GM10847 (cell line): Measurements from ENCODE around the gene MESP1.

Source experiments
- POLR2A ChIP-seq: IDR thresholded peaks from 2 replicates; pipeline ENCODE4 v1.6.1; 2011; ENCODE audit not compliant: insufficient read length; ENCODE audit errors: extremely low read depth

MESP1 gene

DNA sequence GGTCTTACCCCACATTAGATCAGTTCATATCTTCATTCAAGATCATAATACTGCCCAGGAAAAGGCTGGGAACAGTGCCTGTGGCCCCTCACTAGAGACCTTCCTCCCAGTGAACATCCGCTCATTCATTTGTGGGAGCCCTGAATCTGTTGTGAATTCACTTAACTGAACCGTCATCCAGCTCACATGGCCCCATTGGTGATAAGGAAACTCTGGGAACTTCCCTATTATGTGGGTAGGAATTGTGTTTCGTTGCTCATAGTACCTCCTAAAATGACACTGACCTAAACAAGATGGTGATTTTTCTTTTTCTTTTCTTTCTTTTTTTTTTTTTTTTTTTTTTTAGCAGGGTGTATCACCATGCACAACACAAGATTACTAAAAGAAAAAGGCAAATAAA, 18.3 kb upstream of the MESP1 start:
- TF ChIP-seq POLR2A: no peak

DNA sequence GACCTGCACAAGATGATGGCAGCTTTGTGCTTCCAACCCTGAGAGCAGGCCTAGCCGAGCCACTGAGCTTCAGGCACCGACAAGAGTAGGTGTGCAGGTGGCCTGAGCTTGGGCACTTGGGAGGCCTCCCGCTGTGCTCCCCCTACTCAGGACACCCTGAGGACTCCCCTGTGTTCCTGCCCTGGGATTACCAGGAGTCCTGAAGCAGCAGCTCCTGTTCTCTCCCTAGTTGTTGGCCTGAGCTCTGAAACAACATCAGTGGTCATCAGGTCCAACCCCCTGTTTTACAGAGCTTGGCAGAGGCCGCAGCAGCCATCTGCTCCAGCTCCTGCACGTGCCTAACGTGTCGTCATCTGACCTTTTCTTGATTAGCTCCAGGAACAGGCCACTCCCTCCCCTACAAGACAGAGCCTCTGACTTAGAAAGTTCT, 17.0 kb upstream of the MESP1 start:
- no peak for TF ChIP-seq POLR2A

DNA sequence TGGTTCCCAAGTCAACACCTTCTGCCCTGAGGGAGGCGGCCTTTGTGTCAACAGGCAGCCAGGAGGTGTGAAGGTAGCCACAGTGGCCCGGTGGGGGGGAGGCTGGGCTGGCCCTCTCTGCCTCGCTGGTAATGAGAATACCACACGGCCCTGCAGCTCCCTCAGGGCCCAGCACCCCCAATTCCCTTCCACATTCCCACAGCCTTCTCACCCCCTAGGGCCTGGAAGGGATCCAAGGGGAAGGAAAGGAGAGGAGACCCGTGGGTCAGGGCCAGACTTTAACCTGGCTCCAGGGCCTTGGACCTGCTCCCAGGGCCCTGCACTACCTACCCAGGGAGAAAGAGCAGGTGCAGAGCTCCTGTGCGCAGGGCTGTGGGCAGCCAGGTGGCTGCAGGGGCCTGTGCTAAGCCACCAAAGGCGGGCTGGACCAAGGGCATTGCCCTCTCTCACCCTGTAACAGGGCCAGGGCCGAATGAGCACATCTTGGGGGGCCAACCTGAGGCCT, 16.4 kb upstream of the MESP1 start:
- TF ChIP-seq POLR2A: no peak

GRCh38 chr15:89766357-89767311, 15.6 kb upstream of the MESP1 start:
- no peak for TF ChIP-seq POLR2A

- no peak for TF ChIP-seq POLR2A
Measured at GRCh38 chr15:89765694-89766093, 14.6 kb upstream of the MESP1 start.

GRCh38 chr15:89761929-89762328, 10.9 kb upstream of the MESP1 start:
- no peak for TF ChIP-seq POLR2A

DNA sequence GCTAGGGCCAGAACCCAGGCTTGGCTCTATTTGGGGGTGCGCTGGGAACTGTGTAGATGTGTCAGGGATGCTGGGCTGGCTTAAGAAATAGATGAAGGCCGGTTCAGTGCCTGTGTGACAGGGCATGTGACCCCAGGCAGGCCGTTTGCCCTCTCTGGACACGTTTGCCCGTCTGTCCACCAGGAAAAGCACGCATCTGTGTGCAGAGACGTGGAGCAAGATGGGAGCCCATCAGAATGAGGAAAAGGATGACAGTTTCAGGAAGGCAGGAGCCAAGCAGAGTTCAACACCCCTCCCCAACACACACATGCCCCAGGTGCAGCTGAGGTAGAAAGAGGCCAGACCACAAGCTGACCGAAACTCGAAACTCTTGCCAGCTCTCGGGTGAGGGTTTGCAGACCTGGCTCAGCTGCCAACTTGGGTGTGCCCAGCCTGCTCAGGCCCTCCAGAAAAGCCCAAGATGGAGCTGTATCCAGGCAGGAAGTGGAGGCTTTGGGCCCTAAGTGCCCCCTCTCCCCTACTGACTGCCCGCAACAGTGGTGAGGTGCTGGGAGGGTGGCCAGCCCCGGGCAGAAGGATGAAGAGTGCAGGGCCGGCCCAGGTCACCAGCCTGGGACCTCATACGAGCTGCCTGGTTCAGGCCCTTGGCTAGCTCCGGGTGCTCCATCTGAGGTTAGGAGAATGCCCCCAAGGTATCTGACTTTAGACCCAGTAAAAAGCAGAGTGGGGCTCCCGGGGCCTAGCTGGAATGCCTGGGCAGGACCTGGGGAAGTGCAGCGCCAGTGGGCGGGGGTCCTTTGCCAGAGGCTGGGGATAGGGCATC, 10.2 kb upstream of the MESP1 start:
- TF ChIP-seq POLR2A: no peak

GRCh38 chr15:89760303-89761008, 9.4 kb upstream of the MESP1 start:
- no peak for TF ChIP-seq POLR2A

DNA sequence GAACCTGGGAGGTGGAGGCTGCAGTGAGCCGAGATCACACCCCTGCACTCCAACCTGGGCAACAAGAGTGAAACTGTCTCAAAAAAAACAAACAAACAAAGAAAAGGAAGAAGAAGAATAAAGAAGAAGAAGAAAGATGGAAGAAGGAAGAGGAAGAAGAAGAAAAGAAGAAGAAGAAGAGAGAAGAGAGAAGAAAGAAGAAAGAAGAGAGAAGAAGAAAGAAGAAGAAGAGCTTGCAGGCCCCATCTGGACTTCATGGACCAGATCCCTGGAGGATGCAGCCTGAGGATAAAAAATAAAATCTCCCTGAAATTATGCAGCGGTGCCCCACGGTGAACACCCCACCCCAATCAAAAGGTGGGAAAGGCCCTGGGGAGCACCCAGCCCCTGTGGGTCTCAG, 8.8 kb upstream of the MESP1 start:
- TF ChIP-seq POLR2A: no peak

DNA sequence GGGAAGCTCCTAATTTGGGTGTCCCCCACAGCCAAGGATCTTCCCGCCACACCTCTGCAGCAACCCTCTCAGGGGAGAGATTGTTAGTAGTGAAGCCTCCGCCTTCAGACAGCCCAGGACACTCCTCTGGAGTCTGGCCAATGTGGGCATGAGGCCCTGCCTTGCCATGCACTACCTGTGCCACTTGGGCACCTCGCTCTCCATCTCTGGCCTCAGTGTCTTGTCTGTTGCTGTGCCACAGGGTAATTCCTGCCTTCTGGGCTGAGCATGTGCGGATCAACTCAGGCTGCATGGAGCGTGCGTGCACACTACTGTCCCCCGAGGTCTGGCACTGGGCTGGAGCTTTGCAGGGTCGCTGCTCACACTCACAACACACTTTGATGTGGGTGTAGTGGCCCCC, 7.9 kb upstream of the MESP1 start:
- no peak for TF ChIP-seq POLR2A

DNA sequence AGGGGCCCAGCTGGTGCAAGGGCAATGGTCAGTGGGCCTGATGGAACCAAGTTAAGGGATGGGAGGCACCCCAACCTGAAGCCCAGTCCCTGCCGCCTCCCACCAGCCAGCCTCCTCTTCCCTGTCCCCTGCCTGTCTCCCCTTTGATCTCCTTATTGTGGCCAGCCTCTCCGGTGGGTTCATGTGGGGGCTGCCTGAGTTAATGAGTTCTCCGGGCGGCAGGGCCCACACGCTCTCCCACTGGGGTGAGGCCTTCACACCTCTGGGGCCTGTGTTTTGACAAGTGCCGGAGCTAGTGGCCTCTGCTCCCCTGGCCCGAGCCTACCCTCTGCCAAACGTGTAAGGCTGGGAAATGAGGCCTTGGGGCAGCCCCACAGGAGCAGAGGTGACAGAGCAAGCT, 7.2 kb upstream of the MESP1 start:
- no peak for TF ChIP-seq POLR2A

DNA sequence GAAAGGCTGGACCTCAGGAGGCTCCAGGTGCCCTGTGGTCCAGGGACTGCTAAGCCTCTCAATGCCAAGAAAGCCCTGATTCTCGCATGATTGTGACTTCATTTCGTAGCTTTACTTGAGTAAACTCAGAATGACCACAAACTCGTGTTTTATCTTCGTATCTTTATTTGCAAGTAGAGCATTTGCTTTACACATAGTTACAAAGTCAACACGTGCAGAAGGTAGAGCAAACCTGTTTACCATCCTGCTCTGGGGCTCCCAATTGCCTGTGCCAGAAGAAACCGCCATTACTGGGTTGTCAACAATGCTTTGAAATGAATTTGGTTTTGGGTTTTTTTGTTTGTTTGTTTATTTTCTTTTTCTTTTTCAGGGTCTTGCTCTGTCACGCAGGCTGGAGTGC, 5.8 kb upstream of the MESP1 start:
- no peak for TF ChIP-seq POLR2A

GRCh38 chr15:89755701-89756100, 4.7 kb upstream of the MESP1 start:
- TF ChIP-seq POLR2A: no peak

DNA sequence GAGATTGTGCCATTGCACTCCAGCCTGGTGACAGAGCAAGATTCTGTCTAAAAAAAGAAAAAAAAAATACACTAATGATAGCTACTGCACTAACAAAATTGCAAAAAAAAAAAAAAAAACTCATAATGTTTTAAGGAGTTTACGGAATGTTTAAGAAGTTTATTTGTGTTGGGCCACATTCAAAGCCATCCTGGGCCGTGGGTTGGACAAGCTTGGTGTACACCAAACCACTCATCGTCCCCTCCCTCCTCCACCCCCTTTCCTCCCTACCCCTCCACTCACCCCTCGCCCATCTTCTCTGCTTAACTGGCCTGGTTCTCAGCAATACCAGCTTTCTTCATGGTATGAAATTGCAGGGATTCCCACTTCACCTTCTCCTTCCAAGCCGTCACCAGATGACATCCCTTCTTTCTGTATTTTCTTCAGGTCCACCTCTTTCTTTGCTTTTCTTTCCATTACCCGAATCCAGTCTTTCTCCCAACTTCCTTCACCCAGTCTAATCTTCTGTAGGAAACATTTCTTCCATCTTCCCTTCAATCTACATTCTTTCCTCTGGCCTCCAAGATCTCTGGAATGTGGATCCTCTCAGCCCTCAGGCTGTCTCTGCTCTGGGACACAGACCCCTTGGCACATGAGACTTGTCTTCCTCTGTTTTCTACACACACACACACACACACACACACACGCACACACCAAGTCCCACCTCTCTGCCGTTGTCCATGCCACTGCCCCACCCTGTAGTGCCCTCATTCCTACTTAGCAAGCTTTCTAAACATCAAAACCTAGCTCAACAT, 3.5 kb upstream of the MESP1 start:
- no peak for TF ChIP-seq POLR2A

DNA sequence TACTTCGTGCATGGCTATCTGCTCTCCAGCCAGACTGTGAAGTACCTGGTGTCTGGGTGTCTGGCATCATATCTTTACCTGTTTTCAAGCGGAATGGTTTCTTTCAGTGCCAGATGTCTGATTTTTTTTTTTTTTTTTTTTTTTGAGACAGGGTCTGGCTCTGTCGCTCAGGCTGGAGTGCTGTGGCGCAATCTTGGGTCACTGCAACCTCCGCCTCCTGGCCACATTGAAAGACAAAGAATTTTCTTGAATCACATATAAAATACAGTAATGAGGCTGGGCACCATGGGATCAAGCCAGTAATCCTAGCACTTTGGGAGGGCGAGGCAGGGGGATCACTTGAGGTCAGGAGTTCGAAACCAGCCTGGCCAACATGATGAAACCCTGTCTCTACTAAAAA, 2.8 kb upstream of the MESP1 start:
- no peak for TF ChIP-seq POLR2A

DNA sequence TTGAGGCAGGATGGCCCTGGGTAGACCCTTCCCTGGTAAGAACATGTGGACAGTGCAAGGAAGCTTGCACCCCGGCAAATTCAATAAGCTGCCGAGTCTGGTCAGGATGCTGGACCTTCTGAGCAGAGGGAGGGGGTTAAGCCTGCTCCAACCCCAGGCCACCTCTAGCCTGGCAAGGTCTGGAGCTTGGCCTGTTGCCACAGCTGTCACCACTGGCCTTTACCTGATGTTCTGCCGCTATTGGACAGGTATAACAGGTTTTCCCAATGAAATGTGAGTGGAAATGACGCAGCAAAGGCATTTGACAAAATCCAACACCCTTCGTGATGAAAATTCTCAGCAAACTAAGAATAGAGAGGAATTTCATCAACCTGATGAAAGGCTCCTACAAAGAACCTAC, 699 bp upstream of the MESP1 start:
- TF ChIP-seq POLR2A: no peak
